GM19397 (cell line): ENCODE measurements around the gene DNAJA2.
A peak's percentile ranks its signal among the peaks of the same experiment; 100 is the strongest.
"Not testable (repeated sequence)": the region's sequence is repeated elsewhere in the genome, so short reads cannot be mapped to it uniquely, and the experiment has no call there.

ENCODE experiments used
- ATAC-seq: cut with Tn5 transposase; IDR thresholded peaks from one replicate; pipeline ENCODE4 v1.9.1; 2021; ENCODE audit warnings: mild to moderate bottlenecking, moderate library complexity; ENCODE audit not compliant: unreplicated experiment

Gene DNAJA2

DNA sequence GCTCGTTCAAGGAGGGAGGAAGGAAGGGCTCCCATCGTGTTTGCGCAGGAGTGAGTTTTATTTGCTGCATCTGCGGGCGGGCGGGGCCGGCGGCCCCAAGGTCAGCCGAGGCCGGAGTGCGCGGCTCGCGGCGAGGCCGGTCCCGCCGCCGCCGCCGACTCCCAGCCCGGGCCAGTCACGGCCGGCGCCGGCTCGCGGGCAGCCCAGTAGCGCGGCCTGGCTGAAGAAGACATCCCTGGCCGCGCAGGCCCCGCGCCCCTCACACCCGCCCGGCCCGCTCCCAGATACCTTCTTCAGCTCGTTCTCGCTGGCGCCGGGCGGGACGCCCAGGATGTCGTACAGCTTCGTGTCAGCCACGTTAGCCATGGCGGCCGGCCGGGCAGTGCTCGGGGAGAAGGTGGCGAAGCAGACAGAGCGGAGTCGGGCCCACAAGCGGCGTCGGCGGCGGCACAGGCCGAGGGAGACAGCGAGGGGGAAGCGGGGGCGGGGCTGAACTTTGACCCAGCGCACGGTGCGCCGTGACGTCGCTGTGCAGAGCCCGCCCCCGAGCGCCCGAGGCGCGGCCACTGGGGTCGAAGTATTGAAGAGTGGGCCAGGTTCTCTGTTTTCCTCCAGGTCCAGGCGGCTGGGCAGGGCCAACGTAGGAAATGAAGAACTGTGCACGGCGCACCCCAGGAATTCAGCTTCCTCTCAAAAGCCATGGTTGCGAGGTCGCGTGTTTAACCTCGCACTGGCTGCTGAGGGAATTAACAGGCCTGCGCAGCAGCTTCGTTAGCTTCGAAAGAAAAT lies at the start of gene DNAJA2:
DNAJA2 (minus strand) TSS at position 468 of the 789 bp plus-strand sequence; CDS start at position 366, 102 bp downstream.
- peak; percentile 91 for ATAC-seq

DNA sequence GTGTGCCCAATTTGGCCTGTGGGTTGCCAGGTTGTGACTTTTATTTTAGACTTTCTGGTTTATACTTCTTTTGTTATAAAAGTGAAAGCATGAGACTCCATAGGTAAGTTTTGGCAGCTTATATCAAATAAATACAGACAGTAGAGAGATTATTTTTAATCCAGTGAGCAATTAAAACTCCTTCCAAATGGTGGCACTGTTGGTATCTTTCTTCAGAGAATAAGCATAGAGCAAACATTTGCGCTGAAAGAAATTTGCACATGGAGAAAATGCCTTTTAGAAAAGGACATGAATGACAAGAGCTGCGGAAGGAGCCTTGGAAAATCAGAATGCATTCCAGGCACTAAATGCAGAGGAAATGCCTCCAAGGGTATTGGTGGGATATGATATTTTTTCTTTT lies 46.1 kb upstream of the DNAJA2 start:
- no peak for ATAC-seq

DNA sequence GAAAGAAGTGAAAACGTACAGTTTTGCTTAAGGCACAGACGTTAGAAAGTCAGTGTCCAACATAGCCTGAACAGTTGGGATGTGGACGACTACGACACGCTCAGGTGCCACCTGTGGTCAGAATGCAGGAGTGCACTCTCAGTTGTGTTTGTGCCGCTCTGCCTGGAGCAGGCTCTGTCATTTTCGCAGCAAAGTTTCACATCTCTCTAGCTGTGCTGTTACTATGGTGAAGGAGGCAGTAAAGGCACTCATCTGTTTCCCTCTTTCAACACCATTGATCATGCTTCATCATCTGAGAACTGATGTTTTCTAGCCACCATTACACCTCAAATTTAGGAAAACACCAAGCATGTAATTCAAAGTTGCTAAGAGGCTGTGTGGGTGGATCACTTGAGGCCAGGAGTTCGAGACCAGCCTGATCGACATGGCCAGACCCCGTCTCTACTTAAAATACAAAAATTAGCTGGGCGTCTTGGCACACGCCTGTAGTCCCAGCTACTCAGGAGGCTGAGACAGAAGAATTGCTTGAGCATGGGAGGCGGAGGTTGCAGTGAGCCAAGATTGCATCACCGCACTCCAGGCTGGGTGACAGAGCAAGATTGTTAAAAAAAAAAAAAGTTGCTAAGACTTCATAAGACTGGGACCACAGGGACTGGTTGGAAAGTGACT lies 44.9 kb upstream of the DNAJA2 start:
- ATAC-seq = peak; percentile 99

DNA sequence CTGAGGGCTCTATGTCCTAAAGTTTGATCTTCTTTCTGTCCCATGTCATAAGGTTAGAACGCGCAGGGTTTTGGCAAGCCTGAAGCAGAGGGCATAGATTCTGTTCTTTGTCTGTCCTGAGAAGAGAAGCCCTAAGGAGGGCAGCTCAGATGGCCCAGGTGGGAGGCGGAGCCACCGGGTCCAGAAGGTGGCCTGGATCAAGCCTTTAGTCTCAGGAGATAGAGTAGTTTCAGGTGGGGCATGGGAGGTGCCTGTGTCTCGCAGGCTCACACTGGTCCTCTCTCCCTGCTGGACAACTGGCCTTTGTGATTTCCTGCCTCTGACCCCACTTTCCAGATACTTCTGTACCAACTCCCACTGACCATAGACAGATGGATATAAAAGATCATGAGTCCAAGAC lies 44.2 kb upstream of the DNAJA2 start:
- no peak for ATAC-seq

- ATAC-seq = no peak
These were observed 43.2 kb upstream of the DNAJA2 start for GRCh38 chr16:47016700-47017133.

GRCh38 chr16:47013910-47014309 lies 40.4 kb upstream of the DNAJA2 start:
- ATAC-seq = no peak

DNA sequence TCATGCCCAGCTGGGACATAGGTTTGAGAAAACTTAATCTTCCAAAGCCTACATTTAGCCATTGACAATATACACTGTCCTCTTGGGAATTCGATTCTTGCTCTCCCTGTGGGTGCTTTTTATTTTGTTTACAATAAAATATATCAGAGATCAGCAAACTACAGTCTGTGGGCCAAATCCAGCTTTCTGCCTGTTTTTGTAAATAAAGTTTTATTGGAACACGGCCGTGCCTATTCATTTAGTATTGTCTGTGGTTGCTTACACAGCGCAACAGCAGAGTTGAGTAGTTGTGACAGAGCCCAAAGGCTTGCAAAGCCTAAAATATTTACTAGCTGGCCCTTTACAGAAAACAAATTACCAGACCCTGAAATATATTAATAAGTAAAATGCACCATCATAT lies 39.7 kb upstream of the DNAJA2 start:
- ATAC-seq = no peak

GRCh38 chr16:47010812-47011211 lies 37.3 kb upstream of the DNAJA2 start:
- ATAC-seq = not testable (repeated sequence)

- ATAC-seq = no peak
These were observed 35.1 kb upstream of the DNAJA2 start for GRCh38 chr16:47008612-47009011.

- no peak for ATAC-seq
These were observed 34.7 kb upstream of the DNAJA2 start for GRCh38 chr16:47008174-47008573.

DNA sequence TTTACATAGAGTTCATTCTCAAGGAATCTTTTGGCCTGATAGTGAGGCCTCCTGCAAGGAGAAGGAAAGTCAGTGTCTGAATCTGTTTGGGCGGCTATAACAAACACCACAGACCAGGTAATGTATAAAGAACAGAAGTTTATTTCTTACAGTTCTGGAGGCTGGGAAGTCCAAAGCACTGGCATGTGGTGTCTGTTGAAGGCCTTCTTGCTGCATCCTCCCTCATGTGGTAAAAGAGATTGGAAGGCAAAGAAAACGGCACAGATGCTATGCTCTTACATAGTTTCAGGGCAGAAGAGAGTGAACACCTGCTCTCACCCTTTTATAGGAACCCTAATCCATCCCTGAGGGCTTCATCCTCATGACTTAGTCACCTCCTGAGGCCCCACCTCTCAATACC lies 31.2 kb upstream of the DNAJA2 start:
- no peak for ATAC-seq

- not testable (repeated sequence) for ATAC-seq
These were observed 26.6 kb upstream of the DNAJA2 start for GRCh38 chr16:47000066-47000465.

DNA sequence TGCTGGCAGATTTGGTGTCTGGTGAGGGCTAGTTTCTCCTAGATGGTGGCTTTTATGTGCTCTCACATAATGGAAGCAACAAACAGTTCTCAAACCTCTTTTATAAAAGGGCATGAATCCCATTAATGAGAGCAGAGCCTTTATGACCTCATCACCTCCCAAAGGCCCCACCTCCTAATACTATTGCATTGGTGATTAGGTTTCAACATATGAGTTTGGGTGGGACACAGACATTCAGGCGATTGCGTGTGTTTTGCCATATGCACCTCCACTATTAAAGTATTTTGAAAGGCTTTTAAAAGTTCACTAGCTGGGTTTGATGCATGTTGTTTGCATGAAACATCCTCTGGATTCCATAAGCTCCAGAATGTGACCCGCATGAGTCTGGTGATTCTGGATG lies 24.4 kb upstream of the DNAJA2 start:
- no peak for ATAC-seq

- no peak for ATAC-seq
These were observed 23.5 kb upstream of the DNAJA2 start for GRCh38 chr16:46996952-46997458.

GRCh38 chr16:46996391-46996790 lies 22.9 kb upstream of the DNAJA2 start:
- no peak for ATAC-seq

DNA sequence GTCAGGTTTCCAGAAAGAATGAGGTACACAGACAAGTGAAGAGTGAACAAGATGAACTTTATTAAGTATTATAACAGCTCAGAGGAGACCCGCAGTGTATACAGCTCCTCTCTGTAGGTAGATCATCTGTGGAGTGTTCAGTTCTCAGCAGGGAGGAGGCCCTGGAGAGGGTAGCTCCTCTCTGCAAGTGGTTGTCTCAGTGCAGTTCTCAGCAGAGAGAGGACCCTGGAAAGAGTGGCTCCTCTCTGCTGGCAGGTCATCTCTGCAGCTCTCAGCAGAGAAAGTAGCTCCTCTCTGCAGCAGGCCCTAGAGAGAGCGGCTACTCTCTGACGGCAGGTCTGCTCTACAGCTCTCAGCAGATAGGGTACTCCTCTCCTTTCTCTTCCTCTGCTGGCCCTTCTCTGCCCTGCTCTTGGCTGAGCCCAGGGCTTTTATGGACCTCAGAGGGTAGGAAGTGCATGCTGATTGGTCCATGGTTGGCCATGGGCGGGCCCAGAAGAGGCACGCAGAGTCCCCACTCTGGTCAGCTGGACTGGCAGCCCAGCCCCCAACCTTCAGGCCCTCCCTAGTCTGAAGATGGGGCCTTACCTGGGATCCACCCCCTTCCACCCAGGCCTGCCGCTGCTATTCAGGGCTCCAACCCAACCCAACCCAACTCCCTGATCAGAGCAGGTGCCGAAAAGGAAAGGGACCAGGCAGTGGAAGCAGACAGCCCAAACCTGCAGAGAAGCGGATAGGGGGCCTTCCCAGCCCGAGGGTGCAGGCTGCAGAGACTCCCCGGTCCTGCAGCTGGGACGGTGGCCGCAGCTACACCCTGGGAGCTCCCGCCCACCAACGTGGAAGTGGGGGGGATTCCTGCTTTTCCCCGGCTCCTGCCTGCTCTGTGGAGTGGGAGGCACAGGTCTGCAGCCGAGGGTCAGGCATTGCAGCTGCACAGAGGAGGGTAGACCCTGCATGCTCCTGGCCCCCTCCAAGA lies 18.5 kb upstream of the DNAJA2 start:
- no peak for ATAC-seq

- ATAC-seq = no peak
These were observed 13.4 kb upstream of the DNAJA2 start for GRCh38 chr16:46986896-46987295.

DNA sequence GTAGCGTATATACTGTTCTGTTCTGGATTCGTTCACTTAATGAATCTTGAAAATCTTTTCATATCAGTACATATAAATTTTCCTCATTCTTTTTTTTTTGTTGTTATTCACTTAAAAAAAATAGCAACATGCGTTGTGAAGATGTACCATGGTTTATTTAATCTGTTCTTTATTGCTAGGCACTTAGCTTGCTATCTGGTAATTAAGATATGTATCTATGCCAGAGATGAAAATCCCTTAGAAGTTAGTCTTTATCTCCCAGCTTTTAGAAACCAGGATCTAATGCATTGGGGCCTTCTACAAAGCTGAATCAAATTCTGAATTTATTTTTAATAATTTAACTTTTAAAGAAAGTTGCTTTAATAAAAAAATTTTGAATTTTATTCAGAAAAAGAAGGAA lies 13.0 kb upstream of the DNAJA2 start:
- ATAC-seq = no peak

- ATAC-seq = no peak
These were observed 8.9 kb upstream of the DNAJA2 start for GRCh38 chr16:46982335-46982734.

DNA sequence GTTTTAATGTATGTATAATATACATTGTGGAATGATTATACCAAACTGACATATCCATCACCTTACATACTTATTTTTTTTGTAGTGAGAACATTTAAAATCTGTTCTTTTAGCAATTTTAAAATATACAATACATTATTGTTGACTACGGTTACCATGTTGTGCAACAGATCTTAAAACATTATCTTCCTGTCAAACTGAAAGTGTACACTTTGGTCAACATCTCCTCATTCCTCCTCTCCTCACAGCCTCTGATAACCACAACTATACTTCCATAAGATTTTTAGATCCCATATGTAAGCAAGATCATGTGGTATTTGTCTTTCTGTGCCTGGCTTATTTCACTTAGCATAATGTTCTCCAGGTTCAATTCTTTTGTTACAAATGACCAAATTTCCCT lies 7.5 kb upstream of the DNAJA2 start:
- no peak for ATAC-seq

- no peak for ATAC-seq
These were observed 3.1 kb upstream of the DNAJA2 start for GRCh38 chr16:46976550-46976949.
